Endothelial cell of umbilical vein (primary cell): Measurements from ENCODE around the gene PPARD.

Source experiments
- CTCF ChIP-seq, 2 donors: IDR thresholded peaks; 1 replicate in 1 of 2; 2 replicates in 1 of 2; pipeline ENCODE4 v1.5.1; 2011; ENCODE audit warnings: low read length in 2 of 2, mild to moderate bottlenecking in 2 of 2, moderate library complexity in 2 of 2, control low read depth in 1 of 2, inconsistent platforms in 1 of 2, low read depth in 1 of 2; ENCODE audit not compliant: insufficient read depth in 1 of 2; ENCODE audit errors: extremely low read depth in 1 of 2
- EZH2 ChIP-seq: IDR thresholded peaks from 2 replicates; pipeline ENCODE4 v1.6.1; 2012; ENCODE audit warnings: borderline replicate concordance, low read depth, mild to moderate bottlenecking, moderate library complexity, low read length, inconsistent platforms; ENCODE audit not compliant: severe bottlenecking
- FOS ChIP-seq: IDR thresholded peaks from 2 replicates; pipeline ENCODE4 v1.6.1; 2011; ENCODE audit warnings: mild to moderate bottlenecking, low read length, moderate library complexity, borderline replicate concordance; ENCODE audit not compliant: insufficient read depth
- JUN ChIP-seq: IDR thresholded peaks from 2 replicates; pipeline ENCODE4 v1.6.1; 2011; ENCODE audit warnings: borderline replicate concordance, low read depth; ENCODE audit not compliant: insufficient read length, insufficient read depth
- MAX ChIP-seq: IDR thresholded peaks from 2 replicates; pipeline ENCODE4 v1.6.1; 2011; ENCODE audit not compliant: insufficient read depth, insufficient read length
- MYC ChIP-seq: IDR thresholded peaks from one replicate; pipeline ENCODE4 v1.6.1; 2011; ENCODE audit warnings: mild to moderate bottlenecking, low read depth, low read length
- POLR2A ChIP-seq: IDR thresholded peaks from 2 replicates; pipeline ENCODE4 v1.6.1; 2012; ENCODE audit warnings: low read depth, mild to moderate bottlenecking, control low read depth, low read length
- POLR2AphosphoS5 ChIP-seq: IDR thresholded peaks from 2 replicates; pipeline ENCODE4 v1.6.1; 2012; ENCODE audit warnings: low read depth, mild to moderate bottlenecking, control low read depth, low read length, moderate library complexity; ENCODE audit not compliant: insufficient read depth

- TF ChIP-seq MAX (no peak), CTCF (IDR thresholded peaks at IDR 0.05; ENCODE audit: extremely low read depth in 1 of 2, insufficient read depth in 1 of 2, low read depth in 1 of 2, low read length in 2 of 2) (no peak), EZH2 (no peak), FOS (no peak), POLR2A (no peak), POLR2AphosphoS5 (no peak), JUN (no peak), MYC (no peak)
Observed at GRCh38 chr6:35378261-35378660, 35.9 kb downstream of the PPARD start.
